ENCODE data around the gene BCL6.

Gene BCL6

GRCh38 chr3:187742351-187743171, 2.7 kb downstream of the BCL6 start:
- peak; percentile 61 for DNase-seq (ENCODE audit: low read depth)
- TF ChIP-seq, protein P1, sequence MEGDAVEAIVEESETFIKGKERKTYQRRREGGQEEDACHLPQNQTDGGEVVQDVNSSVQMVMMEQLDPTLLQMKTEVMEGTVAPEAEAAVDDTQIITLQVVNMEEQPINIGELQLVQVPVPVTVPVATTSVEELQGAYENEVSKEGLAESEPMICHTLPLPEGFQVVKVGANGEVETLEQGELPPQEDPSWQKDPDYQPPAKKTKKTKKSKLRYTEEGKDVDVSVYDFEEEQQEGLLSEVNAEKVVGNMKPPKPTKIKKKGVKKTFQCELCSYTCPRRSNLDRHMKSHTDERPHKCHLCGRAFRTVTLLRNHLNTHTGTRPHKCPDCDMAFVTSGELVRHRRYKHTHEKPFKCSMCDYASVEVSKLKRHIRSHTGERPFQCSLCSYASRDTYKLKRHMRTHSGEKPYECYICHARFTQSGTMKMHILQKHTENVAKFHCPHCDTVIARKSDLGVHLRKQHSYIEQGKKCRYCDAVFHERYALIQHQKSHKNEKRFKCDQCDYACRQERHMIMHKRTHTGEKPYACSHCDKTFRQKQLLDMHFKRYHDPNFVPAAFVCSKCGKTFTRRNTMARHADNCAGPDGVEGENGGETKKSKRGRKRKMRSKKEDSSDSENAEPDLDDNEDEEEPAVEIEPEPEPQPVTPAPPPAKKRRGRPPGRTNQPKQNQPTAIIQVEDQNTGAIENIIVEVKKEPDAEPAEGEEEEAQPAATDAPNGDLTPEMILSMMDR (conservative IDR thresholded peaks at IDR 0.05; ENCODE audit: low read depth, low read length), result no peak
- peak overlapping the region; percentile 97 for H3K4me3 ChIP-seq (ENCODE audit: low read depth, low read length)

GRCh38 chr3:187741403-187742350, 3.6 kb downstream of the BCL6 start:
- peak overlapping the region; percentile 97 for H3K4me3 ChIP-seq (ENCODE audit: low read depth, low read length)
- peak; percentile 91 for DNase-seq (ENCODE audit: low read depth)
- TF ChIP-seq, protein P1 (conservative IDR thresholded peaks at IDR 0.05; ENCODE audit: low read depth, low read length), result peak; percentile 90

DNA sequence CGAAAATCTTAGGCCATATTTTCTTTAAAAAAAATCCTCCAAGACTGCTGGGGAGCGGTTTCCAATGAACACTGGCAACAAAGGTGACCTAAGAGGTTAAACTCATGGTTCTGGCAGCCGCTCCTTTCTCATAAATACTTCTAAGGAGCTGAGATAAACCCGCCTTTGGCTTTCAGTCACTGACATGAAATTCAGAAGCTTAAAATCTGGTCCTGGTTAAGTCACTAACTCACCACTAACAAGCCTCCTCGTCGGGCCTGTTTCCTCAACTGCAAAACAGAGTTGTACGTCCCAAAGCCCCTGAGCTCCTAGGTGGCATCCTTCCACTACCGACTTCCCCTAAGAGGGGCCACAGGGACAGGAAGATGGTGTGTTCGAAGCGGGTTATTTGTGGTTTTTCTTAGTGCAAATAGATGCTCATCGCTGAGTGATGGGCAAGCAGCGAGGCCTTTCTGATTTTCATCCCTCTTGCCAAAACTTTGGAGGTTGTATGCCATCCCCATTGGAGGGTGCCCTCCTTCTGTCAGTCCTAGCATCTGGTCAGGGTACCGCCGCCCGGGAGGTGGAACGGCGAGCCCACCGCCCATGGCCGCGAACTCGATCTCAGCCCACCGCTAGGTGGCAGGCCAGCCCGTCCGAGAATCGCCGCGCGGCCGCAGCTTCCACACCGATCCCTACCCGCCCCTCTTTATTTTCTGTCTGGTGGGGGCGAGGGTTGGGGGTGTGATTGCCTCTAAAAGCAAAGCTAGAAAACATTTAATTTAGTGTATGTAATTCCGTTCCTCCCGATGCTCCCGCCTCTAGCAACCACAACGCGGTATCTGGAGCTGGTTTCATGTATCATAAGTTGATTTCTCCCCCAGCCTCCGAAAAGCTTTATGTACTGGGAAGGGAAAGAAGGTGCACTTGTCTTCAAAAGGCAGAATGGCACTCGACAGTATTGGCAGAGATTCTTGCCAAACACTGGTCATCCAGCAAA, 4.6 kb downstream of the BCL6 start:
- H3K4me3 ChIP-seq (ENCODE audit: low read depth, low read length), result peak overlapping the region; percentile 97
- TF ChIP-seq, protein P1 (conservative IDR thresholded peaks at IDR 0.05; ENCODE audit: low read depth, low read length), result peak; percentile 81
- DNase-seq (ENCODE audit: low read depth), result peak; percentile 87

GRCh38 chr3:187739561-187740332, 5.5 kb downstream of the BCL6 start:
- TF ChIP-seq, protein P1 (conservative IDR thresholded peaks at IDR 0.05; ENCODE audit: low read depth, low read length), result peak; percentile 80
- peak overlapping the region; percentile 97 for H3K4me3 ChIP-seq (ENCODE audit: low read depth, low read length)
- peak; percentile 96 for DNase-seq (ENCODE audit: low read depth)

- H3K4me3 ChIP-seq (ENCODE audit: low read depth, low read length), result peak overlapping the region; percentile 97
- TF ChIP-seq, protein P1 (conservative IDR thresholded peaks at IDR 0.05; ENCODE audit: low read depth, low read length), result no peak
- no peak for DNase-seq (ENCODE audit: low read depth)
Observed at GRCh38 chr3:187739094-187739560, 6.1 kb downstream of the BCL6 start.

All from choroid plexus epithelial cell (primary cell).